HG03442 (cell line): ENCODE measurements around the gene EFCAB14.
"Not testable (repeated sequence)": the region's sequence is repeated elsewhere in the genome, so short reads cannot be mapped to it uniquely, and the experiment has no call there.

Experiments
- ATAC-seq: cut with Tn5 transposase; IDR thresholded peaks from one replicate; pipeline ENCODE4 v1.9.1; 2021; ENCODE audit warnings: mild to moderate bottlenecking, moderate library complexity; ENCODE audit not compliant: unreplicated experiment

EFCAB14 gene, protein sequence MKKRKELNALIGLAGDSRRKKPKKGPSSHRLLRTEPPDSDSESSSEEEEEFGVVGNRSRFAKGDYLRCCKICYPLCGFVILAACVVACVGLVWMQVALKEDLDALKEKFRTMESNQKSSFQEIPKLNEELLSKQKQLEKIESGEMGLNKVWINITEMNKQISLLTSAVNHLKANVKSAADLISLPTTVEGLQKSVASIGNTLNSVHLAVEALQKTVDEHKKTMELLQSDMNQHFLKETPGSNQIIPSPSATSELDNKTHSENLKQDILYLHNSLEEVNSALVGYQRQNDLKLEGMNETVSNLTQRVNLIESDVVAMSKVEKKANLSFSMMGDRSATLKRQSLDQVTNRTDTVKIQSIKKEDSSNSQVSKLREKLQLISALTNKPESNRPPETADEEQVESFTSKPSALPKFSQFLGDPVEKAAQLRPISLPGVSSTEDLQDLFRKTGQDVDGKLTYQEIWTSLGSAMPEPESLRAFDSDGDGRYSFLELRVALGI

GRCh38 chr1:46718727-46719622 lies at the start of gene EFCAB14:
TSS of gene EFCAB14 (minus strand) at chr1:46719114. CDS start at chr1:46718087, 1,027 bp downstream.
- ATAC-seq: peak; percentile 96

DNA sequence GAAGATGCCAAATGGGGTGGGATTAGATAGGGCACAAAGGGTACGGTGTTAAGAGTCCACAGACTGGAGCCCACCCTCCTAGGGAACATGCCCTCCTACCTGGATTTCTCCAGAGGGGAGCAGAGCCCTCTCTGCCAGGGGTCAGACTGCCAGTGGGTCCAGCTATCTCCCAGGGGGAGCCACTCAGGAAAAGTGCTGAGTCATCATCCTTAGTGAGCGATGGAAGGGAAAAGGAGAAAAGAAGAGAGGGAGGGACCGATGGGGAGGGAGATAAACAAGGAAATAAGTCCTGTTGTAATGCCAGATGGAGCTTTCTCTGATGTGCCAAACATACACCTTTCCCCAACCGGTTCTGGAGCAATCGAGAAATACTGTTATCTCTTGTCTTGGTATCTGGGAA lies 49.5 kb upstream of the EFCAB14 start:
- ATAC-seq: no peak

DNA sequence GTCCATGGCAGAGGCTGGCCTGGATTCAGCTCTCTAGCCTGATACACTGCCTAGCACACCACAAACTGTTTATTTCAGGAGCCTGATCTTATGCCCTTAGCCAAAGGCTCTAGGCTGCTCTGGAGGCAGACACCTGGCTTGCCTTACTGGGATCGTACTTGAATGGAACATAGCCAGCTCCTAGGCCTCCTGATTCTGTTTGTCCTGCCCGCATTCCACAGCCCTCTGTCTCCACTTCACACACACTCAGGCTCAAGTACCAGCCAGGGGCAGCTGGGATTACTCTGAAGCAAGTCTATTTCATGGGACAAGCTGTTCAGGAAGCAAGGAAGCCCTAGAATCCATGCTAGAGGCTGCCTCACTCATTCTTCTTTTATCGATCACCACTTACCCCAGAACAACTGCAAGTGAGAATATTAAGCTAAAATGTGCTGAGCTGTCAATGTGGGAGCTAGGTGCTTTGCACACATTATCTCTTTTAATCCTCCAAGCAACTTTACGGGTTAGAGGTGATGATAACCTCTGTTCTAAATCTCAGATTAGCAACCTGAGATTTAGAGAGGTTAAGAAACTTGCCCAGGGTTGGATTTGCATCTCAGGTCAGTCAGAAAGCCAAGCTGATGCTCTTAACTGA lies 48.9 kb upstream of the EFCAB14 start:
- ATAC-seq: no peak

DNA sequence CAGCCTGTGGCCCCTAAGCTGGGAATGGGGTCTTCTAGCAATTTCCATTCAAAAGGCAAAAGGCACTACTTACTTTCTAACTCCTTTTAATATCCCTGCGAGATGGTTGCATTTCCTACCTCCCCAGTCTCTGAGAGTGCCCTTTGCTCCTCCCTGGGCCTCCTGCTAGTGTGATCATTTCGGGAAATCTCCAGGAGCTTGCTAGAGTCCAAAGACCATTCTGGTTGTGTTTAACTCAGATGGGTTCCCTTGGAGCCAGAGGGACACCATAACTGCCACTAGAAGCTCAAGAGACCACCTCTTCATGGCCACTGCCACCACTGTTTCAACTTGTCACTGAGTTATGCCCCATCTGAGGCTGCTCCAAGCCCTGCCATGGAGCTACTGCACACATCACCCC lies 45.5 kb upstream of the EFCAB14 start:
- no peak for ATAC-seq

GRCh38 chr1:46761740-46762139 lies 42.8 kb upstream of the EFCAB14 start:
- ATAC-seq: no peak

- no peak for ATAC-seq
Measured at GRCh38 chr1:46760558-46761166, 41.7 kb upstream of the EFCAB14 start.

DNA sequence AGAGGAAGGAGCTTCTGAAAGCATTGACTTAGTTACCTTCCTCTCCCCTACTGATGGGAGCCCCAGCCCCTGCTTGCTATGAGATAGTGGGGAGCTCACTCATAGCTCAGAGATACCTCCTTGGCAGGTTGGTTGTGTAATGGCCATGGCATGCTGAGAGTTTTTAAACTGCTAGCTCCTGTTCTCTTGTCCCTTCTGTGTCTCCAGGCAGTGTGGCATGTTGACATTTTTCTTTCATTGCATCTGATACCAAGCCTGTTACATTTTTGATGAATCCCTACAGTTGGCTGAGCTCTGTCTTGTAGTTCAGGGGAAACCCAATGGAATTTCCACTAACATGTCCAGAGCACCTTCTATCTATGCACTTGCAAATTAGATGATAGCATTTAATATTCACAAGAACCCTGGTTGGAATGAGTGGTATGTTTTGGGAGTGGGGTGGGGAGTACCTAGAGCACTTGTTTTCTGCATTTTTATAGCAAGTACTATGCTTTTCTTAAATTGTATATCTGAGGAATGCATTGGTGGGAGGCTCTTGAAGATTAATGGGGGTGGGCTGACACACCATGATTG lies 39.1 kb upstream of the EFCAB14 start:
- no peak for ATAC-seq

DNA sequence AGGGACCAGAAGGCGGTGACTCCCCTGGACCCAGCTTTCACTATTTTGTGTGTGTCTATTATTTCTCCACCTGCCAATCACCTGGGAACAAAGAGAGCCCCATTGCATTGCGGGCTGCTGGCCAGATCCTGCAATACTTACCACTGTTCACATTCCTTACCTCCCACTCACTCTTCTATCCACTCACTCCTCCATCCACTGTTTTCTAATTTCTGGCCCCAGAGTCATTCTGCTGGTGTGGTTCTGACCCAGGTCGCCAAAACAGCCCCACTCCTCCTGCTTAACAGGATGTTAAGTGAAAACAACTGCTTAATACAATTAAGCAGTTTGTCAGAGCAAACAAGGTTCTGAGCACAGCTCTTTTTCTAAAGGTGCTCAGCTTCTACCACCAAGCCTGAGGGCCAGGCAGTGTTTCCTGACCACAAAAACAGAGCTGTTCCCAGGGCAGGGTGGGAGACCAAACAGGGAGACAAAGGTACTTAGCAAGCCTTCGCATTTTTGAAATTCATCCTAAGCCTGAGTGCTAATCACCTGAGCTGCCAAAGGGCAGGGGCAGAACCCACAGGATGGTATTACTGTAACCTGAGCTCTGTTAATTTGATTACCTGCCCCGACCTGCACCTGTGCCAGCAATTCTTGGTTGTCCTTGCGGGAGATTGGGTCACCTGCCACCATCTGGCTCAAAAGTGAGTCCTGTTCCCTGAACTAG lies 38.5 kb upstream of the EFCAB14 start:
- ATAC-seq: no peak

DNA sequence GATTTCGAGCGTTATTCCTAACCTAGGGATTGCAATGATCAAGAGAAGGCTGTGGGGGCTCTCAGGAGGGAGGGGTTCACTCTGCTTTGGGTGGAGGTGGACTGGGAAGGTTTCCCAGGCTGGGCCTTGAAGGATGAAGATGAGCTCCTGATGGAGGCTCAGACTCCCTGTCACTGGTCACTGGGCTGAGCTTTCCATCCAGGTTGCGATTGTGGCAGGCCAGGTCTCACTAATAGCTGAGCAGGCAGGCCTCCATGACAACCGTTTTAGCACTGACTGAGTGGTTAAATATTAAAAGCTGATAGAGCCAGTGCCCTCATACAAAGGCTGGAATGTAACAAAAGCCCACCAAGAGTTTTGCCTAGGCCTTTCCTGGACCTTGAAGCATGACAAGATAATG lies 36.2 kb upstream of the EFCAB14 start:
- no peak for ATAC-seq

DNA sequence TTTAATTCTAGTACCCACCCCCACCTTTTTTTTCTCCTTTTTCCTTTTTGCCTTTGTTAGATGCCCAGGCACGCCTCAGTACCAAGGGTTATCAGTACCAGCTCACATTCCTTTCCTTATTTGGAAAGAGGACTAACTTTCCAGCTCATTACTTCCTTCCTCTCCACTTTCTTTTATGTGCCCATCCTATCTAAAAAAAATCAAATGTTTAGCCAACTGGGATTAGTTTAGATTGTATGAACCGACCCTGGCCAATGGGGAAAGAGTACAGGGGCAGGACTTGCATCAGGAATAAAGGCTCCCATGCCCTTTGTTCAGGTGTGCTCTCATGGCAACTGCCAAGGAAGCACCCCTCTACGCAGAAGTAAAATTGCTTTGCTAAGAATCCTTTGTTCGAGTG lies 35.8 kb upstream of the EFCAB14 start:
- ATAC-seq: not testable (repeated sequence)

GRCh38 chr1:46753985-46754384 lies 35.1 kb upstream of the EFCAB14 start:
- no peak for ATAC-seq

- no peak for ATAC-seq
Measured at GRCh38 chr1:46749921-46750404, 31.0 kb upstream of the EFCAB14 start.

DNA sequence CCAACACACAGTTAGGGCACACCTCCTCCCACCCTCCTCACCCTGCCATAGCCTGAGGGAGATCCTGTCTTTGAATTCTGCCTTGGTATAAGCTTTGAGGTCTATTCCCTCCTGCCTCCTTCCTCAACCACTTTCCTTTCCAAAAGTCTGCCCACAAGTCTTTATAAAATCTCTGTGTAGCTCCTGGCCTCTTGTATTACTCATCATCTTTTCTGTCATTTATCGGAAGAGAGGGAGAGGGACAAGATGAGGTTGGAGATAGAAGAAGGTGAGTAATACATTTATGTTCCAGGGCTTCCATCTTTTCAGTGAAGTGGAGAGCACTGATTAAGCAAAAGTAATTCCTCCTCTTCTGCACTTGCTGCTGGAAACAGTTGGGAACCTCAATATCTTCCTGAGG lies 30.5 kb upstream of the EFCAB14 start:
- ATAC-seq: no peak

GRCh38 chr1:46747683-46748288 lies 28.9 kb upstream of the EFCAB14 start:
- no peak for ATAC-seq

GRCh38 chr1:46742069-46742468 lies 23.2 kb upstream of the EFCAB14 start:
- ATAC-seq: no peak

GRCh38 chr1:46735708-46736324 lies 16.9 kb upstream of the EFCAB14 start:
- no peak for ATAC-seq

DNA sequence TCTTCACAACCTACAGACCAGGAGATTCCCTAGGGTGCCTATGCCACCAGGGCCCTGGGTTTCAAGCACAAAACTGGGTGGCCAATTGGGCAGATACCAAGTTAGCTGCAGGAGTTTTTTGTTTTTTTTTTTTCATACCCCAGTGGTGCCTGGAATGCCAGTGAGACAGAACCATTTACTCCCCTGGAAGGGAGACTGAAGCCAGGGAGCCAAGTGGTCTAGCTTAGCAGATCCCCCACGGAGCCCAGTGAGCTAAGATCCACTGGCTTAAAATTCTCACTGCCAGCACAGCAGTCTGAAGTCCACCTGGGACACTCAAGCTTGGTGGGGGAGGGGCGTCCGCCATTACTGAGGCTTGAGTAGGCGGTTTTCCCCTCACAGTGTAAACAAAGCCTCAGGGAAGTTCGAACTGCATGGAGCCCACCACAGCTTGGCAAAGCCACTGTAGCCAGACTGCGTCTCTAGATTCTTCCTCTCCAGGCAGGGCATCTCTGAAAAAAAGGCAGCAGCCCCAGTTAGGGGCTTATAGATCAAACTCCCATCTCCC lies 9.5 kb upstream of the EFCAB14 start:
- not testable (repeated sequence) for ATAC-seq

GRCh38 chr1:46725736-46726108 lies 6.8 kb upstream of the EFCAB14 start:
- no peak for ATAC-seq
